HS-27A (cell line): ENCODE results near the gene LCN6.
A peak's percentile ranks its signal among the peaks of the same experiment; 100 is the strongest.

Source experiments
- DNase-seq: peaks from one replicate; pipeline ENCODE4 v3.0.0-alpha.2; 2012; ENCODE audit warnings: low read depth, missing footprints

The LCN6 gene

GRCh38 chr9:136743639-136744211 lies 4.6 kb downstream of the LCN6 start:
- no peak for DNase-seq

- DNase-seq, result no peak
Observed at GRCh38 chr9:136742591-136743391, 5.5 kb downstream of the LCN6 start, which contains the start of gene LCN10. LCN10 (minus strand) TSS chr9:136742940; CDS start chr9:136742903, 37 bp downstream.

GRCh38 chr9:136741883-136742571 lies 6.3 kb downstream of the LCN6 start:
- no peak for DNase-seq

DNA sequence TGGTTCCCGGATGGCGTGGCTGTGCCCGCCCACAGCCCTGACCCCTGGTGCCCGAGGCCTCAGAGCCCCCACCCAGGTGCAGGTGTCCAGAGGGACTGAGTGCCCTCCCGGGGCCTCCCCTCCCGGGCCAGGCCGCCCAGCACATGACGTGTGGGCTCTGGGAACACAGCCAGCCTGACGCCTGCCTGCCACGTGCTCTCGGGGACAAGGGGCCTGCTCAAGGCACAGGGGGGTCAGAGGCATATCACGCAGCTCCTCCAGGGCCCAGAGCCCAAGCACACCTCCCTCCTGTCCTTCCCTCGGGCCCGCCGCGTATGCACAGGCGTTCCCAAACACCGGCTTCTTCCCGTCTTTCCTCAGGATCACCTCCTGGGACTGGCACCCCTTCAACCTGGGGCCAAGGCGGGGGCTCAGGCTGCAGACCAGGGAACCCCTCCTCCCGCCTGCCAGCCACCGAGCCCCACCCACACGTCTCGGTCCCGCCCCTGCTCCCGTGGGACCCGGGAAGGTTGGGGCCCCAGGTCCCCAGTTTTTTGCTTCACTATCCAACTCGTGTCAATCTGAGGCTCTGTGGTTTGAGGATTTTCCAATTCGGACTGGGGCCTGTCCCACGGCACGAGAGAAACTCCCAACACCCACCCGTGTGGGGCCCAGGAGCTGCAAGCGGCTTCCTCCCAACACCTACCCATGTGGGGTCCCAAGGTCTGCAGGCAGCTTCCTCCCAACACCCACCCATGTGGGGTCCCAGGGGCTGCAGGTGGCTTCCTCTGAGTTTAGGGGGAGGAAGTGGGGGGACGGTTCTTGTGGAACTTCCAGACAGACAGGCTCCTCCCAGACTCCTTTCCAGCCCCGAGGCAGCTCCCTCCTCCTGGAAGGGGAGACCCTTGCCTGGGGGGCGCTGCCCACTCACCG lies 7.1 kb downstream of the LCN6 start:
- DNase-seq, result no peak

DNA sequence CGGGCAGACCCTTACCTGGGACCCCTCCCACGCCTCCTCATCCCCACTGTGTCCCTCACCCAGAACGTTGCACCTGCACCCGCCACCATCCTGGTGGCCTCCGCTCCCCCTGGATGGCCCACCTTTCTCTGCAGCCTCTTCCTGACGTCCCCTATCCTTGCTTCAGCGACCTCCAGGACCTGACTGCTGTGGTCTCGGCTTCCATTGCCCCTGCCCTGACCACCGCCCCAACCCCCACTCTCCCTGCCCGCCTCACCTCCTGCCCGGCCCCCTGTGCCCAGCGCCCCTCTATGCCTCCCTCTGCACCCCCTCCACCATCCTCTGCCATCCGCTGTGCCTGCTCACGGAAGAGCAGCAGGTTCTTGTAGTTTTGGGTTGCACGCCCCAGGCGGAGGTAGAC lies 7.8 kb downstream of the LCN6 start:
- DNase-seq, result no peak

GRCh38 chr9:136740069-136740468 lies 8.3 kb downstream of the LCN6 start:
- DNase-seq, result no peak

DNA sequence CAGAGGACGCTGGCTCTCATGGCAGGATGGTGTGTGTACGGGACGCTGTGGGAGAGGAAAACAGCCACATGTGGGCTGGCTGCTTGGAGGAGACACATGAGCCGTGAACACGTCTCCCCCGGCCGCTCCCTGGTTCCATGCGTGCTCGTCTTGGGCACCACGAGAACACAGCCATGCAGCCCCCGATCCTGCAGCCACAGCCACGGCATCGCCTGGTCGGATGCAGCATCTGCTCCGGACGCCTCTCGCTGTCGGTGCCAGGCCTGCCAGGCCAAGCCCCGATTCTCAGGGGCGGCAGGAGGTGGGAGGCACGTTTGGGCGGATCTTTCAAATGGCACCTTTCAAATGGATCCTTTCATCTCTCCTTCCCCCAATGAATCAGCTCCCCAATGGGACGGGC lies 8.8 kb downstream of the LCN6 start:
- no peak for DNase-seq

GRCh38 chr9:136738960-136739359 lies 9.4 kb downstream of the LCN6 start:
- no peak for DNase-seq

GRCh38 chr9:136735812-136736480 lies 12.4 kb downstream of the LCN6 start:
- no peak for DNase-seq

DNA sequence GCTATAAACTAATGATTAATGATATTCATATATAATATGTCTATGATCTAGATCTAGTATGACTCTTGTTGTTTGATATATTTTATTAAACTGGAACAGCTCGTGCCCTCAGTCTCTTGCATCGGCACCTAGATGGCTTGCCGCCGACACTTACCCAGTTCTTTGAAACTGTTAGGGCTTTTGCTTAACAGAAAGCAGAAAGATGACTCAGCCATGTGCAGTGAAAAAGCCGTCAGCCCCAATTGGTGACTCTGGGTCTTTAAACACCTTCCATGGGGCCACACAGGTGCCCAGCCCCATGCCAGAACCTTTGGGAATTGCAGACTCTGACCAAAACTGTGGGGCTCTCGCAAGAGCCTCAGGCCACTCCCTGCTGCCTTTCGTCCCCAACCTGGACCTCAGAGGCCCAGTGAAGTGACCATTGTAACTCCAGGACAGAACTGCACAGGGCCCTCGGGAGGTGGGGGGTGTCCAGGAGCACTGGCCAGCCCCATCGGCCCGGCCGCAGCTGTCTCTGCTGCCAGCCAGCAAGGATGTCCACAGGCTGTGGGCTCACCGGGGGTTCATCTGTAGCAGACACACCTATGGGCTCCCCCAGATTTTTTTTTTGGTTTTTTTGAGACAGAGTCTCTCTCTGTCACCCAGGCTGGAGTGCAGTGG lies 13.4 kb downstream of the LCN6 start:
- no peak for DNase-seq

- no peak for DNase-seq
Observed at GRCh38 chr9:136733611-136734010, 14.7 kb downstream of the LCN6 start.

DNA sequence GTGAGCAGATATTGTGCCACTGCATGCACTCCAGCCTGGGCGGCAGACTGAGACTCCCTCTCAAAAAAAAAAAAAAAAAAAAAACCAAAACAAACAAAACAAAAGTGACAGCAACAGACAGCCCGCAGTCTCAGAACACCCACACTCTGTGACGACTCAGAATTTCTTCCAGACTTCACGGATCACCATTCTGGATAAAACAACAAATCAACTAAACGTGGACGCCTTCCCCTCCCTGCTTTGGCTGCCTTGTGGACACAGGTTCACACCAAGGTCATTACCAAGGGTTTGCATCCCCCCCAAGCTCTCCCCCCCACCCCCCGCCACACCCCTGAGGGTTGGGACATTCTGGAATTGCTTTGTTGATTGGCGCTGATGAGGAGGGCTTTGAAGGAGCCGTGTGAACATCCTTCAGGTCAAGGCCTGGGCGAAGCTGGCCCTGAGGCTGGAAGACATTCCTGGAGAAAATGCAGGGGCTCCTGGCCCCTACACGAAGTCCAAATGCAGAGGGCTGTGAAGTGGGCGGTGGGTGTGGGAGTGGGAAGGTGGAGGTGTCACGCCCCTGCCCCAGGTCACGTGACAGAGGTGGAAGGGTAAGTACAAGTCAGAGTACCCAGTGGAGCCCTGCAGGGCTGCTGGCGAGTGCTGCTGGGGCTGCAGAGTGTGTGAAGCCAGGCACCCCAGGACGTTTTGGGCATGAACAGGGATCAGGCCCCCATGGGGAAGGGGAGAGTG lies 15.7 kb downstream of the LCN6 start:
- no peak for DNase-seq

- DNase-seq, result no peak
Observed at GRCh38 chr9:136729926-136730325, 18.4 kb downstream of the LCN6 start.

DNA sequence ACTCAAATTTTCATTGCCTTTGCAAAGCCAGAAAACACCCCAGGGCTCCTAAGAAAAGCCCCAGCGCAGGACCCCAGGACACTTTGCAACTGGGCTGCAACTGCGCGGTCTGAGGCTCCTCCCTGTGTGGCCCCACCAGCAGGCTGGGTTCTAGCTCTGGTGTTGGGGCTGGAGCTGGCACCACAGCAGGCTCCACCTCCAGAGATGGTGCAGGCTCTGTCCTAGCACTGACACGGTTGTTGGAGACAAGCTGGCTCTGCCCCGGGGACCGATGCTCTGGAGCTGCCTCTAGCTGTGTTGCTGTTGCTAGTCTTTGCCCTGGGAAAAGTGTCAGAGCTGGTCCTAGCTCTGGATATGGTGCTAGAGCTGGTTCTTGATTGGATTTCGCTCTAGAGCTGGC lies 19.2 kb downstream of the LCN6 start:
- DNase-seq, result no peak

DNA sequence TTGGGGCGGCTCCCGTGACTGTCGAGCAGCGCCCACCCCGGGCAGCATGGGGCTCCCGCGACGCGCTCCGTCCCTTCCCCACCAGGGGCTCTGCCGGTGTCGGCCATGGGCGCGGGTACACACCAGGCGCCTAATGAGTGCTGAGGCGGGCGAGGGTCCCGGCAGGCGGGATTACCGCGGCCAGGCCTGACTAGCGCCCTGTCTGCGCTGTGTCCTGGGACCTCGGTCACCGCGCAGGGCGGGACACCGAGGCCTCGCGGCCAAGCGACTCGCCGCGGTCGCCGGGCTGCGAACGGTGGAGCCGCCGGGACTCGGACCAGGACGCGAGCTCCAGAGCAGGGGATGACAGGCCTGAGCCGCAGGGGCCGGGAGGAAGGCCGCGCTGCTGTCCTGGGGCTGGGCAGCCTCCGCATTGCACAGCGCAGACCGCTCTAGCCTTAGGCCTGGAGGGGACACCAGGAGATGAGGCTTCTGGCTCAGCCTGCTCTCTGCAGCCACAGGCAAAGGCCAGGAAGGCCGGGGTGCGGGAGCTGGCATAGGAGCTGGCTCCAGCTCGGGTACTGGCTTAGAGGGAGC lies 19.7 kb downstream of the LCN6 start:
- no peak for DNase-seq

GRCh38 chr9:136728080-136728547 lies 20.2 kb downstream of the LCN6 start:
- DNase-seq, result peak; percentile 30

GRCh38 chr9:136726631-136727191 lies 21.6 kb downstream of the LCN6 start:
- DNase-seq, result no peak

GRCh38 chr9:136726118-136726517 lies 22.2 kb downstream of the LCN6 start:
- no peak for DNase-seq

DNA sequence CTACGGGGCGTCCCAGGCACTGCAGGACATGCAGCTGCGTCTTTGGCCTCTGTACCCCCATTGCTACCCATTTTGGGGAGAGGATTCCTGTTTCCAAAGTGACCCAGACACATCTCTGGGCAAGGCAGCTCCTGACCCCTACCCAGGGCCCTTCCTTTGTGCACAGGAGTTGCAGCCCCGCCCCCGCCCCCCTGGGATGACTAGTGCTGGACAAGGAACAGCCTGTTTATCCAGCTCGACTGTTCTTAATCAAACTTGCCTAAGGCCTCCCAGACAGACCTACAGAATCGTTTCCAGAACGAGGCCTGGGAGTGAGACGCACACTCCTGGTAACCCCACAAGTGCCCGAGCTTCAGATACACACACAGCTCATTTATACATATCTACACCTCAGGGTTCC lies 22.7 kb downstream of the LCN6 start:
- DNase-seq, result no peak
